LoVo (cell line): ENCODE data around the gene CPNE7.

Experiments used
- DNase-seq: peaks from one replicate; pipeline ENCODE4 v3.0.0-alpha.2; 2016; ENCODE audit warnings: low spot score

Gene CPNE7

DNA sequence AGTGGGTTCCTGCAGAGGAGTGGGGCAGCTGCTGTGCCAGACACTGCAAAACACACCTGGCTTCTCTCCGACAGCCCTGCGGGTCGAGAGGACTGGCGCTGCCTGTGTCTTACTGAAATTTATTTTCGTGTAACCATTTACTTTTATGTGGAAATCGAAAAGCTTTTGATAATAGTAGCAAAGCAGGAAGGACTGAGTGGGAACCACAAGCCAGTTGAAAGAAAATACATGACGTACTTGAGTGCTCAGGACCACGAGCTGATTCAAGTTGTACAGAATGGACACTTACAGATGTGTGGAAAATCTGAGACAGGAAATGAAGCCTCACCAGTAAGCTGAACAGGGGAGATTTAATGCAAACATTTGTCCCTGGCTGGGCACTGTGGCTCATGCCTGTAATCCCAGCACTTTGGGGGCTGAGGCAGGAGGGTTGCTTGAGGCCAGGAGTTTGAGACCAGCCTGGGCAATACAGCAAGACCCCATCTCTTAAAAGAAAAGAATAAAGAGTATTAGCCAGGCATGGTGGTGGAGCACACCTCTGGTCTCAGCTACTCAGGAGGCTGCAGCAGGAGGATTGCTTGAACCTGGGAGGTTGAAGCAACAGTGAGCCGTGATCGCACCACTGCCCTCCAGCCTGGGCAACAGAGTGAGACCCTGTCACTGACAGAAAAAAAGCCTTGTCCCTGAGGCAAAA lies 26.4 kb upstream of the CPNE7 start:
- no peak for DNase-seq

- no peak for DNase-seq
These were observed 25.0 kb upstream of the CPNE7 start for GRCh38 chr16:89550421-89551007.

GRCh38 chr16:89552329-89552728 lies 23.2 kb upstream of the CPNE7 start:
- no peak for DNase-seq

DNA sequence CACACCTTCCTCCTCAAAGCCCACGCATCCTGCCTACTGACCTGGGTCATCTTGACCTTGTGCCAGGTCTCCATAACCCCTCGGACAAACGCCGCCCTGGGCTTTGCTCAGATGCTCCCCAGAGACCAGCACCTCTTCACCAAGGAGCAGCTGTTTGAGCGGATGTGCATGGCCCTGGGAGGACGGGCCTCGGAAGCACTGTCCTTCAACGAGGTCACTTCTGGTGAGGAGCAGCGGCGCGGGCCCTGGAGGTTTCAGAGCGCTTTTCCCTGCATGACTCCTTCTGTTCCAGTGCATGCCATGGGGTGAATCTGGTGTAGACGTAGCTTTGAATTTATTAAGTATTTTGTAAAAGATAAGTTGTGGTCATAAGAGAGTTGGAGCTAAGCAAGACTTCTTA lies 22.6 kb upstream of the CPNE7 start:
- DNase-seq = no peak

- no peak for DNase-seq
These were observed 21.8 kb upstream of the CPNE7 start for GRCh38 chr16:89553733-89554132.

DNA sequence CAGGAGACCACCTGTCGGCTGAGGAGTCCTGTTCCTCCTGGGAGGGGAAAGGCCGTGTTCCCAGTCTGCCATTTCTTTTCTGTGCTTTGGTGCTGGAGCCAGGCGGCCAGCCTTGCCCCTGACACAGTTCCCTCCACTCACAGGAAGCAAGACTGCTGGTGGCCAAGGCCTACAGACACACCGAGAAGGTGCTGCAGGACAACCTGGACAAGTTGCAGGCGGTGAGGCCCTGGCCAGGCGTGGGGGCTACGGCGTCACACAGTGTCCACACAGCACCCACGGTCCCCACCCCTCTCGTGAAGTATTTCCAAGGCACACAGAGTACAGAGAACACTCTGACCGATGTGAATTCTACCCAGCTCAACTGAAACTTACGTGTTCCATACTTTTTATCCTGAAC lies 21.2 kb upstream of the CPNE7 start:
- DNase-seq = no peak

- DNase-seq = no peak
These were observed 20.3 kb upstream of the CPNE7 start for GRCh38 chr16:89555265-89555664.

- no peak for DNase-seq
These were observed 19.8 kb upstream of the CPNE7 start for GRCh38 chr16:89555780-89556179.

DNA sequence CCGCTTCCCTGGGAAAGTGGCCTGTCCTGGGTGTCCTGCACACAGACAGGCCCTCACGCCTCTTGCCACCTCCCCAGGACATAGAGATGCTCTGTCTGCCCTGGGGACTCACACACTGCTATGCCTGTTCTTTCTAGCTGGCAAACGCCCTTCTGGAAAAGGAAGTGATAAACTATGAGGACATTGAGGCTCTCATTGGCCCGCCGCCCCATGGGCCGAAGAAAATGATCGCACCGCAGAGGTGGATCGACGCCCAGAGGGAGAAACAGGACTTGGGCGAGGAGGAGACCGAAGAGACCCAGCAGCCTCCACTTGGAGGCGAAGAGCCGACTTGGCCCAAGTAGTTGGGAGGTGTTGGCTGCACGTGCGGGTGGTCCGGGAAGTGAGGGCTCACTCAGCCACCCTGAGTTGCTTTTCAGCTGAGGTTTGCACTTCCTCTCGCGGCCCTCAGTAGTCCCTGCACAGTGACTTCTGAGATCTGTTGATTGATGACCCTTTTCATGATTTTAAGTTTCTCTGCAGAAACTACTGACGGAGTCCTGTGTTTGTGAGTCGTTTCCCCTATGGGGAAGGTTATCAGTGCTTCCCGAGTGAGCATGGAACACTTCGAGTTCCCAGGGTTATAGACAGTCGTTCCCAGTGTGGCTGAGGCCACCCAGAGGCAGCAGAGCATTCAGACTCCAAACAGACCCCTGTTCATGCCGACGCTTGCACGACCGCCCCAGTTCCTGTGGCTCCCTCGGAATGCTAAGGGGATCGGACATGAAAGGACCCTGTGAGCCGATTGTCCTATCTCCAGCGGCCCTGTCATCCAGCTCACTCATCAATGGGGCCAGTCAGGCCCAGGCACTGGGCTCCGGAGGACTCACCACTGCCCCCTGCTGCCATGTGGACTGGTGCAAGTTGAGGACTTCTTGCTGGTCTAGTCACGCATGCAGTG lies 18.5 kb upstream of the CPNE7 start:
- DNase-seq = no peak

- no peak for DNase-seq
These were observed 17.7 kb upstream of the CPNE7 start for GRCh38 chr16:89557690-89558490.

DNA sequence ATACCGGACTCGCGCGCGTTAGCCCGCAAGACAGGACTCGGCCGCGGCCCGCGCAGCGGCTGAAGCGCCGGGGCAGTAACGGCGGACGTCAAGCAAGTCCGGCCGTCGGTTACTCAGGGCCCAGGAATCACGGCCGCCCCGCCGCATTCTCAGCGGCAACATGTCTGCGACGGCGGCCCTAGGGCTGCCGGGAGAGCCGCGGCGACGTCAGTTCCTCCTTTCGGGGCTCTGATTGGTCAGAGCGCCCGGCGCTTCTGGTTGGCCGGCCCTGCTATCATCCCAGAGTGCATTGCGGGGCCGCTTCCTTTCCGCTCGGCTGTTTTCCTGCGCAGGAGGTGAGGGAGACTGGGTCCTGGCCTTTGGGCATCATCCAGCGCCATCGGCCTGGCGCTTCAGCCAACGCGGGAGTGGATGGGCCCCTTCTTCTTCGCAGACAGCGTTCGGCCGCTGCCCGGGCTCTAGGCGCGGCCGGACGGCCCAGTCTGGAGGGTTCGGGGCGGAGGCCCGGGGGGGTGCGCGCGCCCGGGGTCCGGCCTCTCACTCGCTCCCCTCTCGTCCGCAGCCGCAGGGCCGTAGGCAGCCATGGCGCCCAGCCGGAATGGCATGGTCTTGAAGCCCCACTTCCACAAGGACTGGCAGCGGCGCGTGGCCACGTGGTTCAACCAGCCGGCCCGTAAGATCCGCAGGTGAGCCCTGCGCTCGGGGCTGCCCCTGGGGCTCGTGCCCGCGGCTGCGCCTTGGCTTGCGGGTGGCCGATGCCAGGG lies 15.0 kb upstream of the CPNE7 start, which contains the start of gene RPL13:
Gene RPL13 (plus strand): TSS at position 305 of the 764 bp plus-strand sequence. CDS start 278 bp downstream, at position 583.
- peak; percentile 95 for DNase-seq

DNA sequence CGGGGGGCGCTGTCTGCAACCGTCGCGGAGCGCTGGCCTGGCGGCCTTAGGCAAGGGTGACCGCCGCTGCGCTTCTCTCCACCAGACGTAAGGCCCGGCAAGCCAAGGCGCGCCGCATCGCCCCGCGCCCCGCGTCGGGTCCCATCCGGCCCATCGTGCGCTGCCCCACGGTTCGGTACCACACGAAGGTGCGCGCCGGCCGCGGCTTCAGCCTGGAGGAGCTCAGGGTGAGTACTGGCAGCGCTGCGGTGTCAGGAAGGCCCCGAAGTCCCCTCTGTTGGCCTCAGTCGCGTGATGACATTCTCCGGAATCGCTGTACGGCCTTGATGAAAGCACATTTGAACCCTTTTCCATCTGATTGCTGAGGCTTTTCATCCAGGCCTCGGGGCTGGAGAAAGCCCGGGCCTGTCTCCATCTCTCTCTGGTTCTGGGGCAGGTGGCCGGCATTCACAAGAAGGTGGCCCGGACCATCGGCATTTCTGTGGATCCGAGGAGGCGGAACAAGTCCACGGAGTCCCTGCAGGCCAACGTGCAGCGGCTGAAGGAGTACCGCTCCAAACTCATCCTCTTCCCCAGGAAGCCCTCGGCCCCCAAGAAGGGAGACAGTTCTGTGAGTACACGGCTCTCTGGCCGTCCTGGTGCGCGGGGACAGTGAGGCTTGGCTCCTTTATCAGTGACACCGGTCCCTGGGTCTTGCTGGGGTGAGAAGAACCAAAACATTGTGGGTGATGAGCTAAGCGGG lies 14.2 kb upstream of the CPNE7 start:
- DNase-seq = no peak

DNA sequence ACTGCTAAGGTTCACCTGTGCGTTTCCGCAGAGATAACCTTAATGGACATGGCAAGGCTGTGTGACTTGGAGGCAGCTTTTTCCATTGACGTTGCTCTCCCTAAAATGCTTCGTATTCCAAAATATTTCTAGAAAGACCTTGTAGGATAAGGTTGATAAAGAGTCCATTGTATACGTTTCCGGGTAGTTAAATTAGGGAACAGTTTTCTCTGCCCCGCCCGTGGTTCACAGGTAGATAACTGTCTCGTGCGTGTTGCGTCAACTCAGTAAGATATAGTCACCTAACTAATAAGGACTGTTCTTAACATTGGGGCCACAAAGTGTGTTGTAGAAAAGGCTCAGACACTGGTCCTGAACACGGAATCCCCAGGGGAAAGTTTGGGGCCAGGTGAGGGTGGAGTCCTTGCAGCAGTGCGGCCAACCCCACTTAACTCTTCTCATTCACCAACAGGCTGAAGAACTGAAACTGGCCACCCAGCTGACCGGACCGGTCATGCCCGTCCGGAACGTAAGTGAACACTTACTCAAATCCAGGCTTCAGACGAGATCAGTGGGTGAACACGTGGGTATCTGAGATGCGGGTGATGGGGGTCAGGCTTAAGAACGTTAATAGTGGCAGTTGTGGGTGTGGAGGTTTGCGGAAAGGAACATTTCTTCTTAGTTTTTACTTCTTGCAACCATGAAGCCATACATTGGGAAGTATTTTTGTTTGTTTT lies 13.5 kb upstream of the CPNE7 start:
- no peak for DNase-seq

GRCh38 chr16:89562939-89563338 lies 12.6 kb upstream of the CPNE7 start:
- DNase-seq = no peak

DNA sequence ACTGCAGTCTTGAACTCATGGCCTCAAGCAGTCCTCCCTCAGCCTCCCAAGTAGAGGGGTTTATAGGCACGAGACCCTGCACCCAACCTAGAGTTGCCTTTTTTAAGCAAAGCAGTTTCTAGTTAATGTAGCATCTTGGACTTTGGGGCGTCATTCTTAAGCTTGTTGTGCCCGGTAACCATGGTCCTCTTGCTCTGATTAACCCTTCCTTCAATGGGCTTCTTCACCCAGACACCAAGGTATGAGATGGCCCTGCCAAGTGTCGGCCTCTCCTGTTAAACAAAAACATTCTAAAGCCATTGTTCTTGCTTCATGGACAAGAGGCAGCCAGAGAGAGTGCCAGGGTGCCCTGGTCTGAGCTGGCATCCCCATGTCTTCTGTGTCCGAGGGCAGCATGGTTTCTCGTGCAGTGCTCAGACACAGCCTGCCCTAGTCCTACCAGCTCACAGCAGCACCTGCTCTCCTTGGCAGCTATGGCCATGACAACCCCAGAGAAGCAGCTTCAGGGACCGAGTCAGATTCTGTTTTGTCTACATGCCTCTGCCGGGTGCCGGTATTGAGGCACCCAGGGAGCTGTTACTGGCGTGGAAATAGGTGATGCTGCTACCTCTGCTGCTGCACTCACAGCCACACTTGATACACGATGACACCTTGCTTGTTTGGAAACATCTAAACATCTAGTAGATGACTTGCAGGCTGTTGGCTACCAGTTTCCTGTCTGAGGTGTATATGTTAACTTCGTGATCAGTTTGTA lies 11.7 kb upstream of the CPNE7 start:
- DNase-seq = no peak

GRCh38 chr16:89564476-89565255 lies 10.9 kb upstream of the CPNE7 start:
- DNase-seq = no peak

GRCh38 chr16:89565256-89565505 lies 10.4 kb upstream of the CPNE7 start:
- no peak for DNase-seq

DNA sequence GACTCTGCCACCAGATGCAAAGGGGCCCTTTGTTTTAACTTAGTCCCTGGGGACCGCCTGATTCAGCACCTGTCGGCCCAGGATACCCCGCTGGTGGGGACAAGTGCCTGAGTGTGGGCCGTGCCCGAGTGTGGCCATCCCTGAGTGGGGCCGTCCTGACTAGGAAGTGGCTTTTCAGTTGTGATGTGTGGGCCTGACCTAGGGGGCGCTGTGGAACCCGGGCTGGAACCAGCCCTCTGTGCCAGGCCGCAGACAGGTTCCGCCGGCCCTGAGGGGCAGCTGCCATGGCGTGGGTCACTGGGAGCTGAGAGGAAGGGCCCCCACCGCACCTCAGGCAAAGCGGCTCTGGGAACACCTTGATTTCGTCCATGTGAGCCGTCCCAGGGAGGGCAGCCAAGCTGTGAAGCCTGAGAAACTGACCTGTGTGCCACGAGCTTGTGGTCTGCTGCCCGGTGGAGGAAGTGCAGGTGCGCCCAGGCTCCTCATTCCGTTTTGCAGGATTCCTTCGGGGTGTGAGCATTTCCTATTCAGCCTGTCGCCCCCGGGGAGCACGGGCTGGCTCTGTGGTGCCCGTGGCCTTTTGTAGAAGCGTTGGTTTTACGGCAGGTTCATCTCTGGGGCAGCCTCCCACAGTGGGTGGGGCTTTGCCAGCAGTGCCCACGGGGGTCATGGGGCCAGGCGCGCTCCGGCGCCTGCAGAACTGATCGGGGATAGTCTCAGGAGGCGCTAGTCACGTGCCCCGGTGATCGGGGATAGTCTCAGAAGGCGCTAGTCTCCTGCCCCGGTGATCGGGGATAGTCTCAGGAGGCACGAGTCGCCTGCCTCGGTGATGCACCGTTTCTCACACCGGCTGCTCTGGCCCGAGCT lies 9.8 kb upstream of the CPNE7 start:
- DNase-seq = no peak
